Measurements from ENCODE around the gene KCNIP4. TPM values are rescaled to one million over a fixed set of nuclear protein-coding genes. Genes with fewer than 3 reads are reported as not detected.

The KCNIP4 gene
- total and polyA plus RNA-seq, 2 of the 8 experiments (the other 6 are each of a cell fraction or from before 2014, with no cell fraction given) = 0.06 TPM; not detected in 1

DNA sequence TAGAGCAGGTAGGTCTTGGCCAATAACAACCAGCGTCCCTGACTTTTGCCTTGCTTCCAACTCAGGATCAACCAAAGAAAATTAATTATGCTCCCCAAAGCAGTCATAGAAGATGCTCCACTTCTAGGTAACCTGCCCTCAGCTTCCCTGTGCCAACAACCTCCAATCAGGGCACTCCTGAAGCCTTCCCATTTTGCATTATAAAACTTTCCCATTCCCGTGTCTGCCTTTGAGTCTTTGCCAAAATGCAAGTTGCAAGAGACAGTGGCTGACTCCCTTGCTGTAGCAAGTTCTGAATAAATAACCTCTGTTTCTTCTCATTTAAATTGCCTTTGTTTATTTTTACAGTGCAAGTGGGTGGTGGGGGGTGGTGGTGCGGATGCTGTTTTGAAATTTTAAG lies 830.3 kb downstream of the KCNIP4 start:
- H3K79me1 ChIP-seq (ENCODE audit: low read depth, low read length) = no peaks in the 10 kb centered on the region
- H2BK20ac ChIP-seq (ENCODE audit: low read length) = no peak overlapping the region
- H3K23ac ChIP-seq (ENCODE audit: insufficient read length) = no peak overlapping the region
- POLR2A ChIA-PET (ENCODE audit: partially characterized antibody) = no interaction called here
- H3K27ac ChIP-seq (ENCODE audit: low read depth, low read length) = no peak overlapping the region
- no peak overlapping the region for H2BK120ac ChIP-seq (replicated peaks; ENCODE audit: low read depth, low read length)
- no peak overlapping the region for H4K5ac ChIP-seq (ENCODE audit: insufficient read length, low read depth, low read length)
- no peak overlapping the region for H4K8ac ChIP-seq (ENCODE audit: extremely low read depth, insufficient read depth, low read length)
- H2BK15ac ChIP-seq (ENCODE audit: low read length) = no peak overlapping the region
- H4K91ac ChIP-seq (replicated peaks; ENCODE audit: insufficient read length, low read length) = no peak overlapping the region
- H3K23me2 ChIP-seq (ENCODE audit: low read depth, low read length) = no peaks in the 10 kb centered on the region
- H3K9ac ChIP-seq (replicated peaks in 1 of 4; ENCODE audit: extremely low read depth in 1 of 4, low read depth in 3 of 4, low read length in 3 of 4) = no peak overlapping the region
- H2BK12ac ChIP-seq (ENCODE audit: low read depth, low read length) = no peak overlapping the region
- no peak overlapping the region for H3K14ac ChIP-seq (ENCODE audit: insufficient read length)
- peak overlapping the region; percentile 5; a peak in 1 of 4 replicates for H3K4me2 ChIP-seq (ENCODE audit: insufficient read depth in 1 of 2, low read depth in 2 of 2, low read length in 2 of 2)
- H3K4me1 ChIP-seq (replicated peaks in 1 of 4; ENCODE audit: control insufficient read depth in 3 of 4, insufficient read depth in 4 of 4, low read length in 3 of 4) = peaks cover 0 to 9% (median 4%) of the 10 kb centered on the region in 4 experiments; a peak in 4 of 7 replicates
- no peaks in the 10 kb centered on the region for H3K27me3 ChIP-seq (replicated peaks in 1 of 4; ENCODE audit: control insufficient read depth in 3 of 4, extremely low read depth in 1 of 4, insufficient read depth in 3 of 4, low read length in 3 of 4)
- 68% methylated on average over 3 of the region's 3 CpGs; no CpG with 5 or more reads in 1 of the 2 experiments for WGBS, 2 experiments (ENCODE audit: extremely low coverage in 1 of 2, insufficient coverage in 1 of 2, insufficient read length in 1 of 2, insufficient replicate concordance in 2 of 2, low coverage in 1 of 2, low lambda C conversion rate in 2 of 2, missing lambda C conversion rate in 1 of 2)
- H4K20me1 ChIP-seq (replicated peaks in 1 of 2; ENCODE audit: control insufficient read depth in 1 of 2, insufficient read depth in 2 of 2, low read length in 2 of 2) = no peaks in the 10 kb centered on the region
- H3K9me3 ChIP-seq (ENCODE audit: insufficient read depth in 2 of 2, low read depth in 1 of 2, low read length in 1 of 2) = no peaks in the 10 kb centered on the region; a peak in 1 of 4 replicates
- FAIRE-seq = no peak
- H3K18ac ChIP-seq (ENCODE audit: extremely low read depth, low read length) = no peak overlapping the region
- CTCF ChIA-PET (ENCODE audit: partially characterized antibody) = interaction anchor here (1.3 to 1.7 kb wide), 2 partner anchors 67 to 344 kb away, joined by 3 read pairs; no protein-coding TSS in a partner anchor
- no peaks in the 10 kb centered on the region for H3K36me3 ChIP-seq (ENCODE audit: control insufficient read depth in 2 of 4, insufficient read depth in 4 of 4, low read length in 3 of 4)
- no peak overlapping the region for H3K4ac ChIP-seq (replicated peaks; ENCODE audit: insufficient read length, low read depth, low read length)
- H2BK5ac ChIP-seq (ENCODE audit: low read depth, low read length) = no peak overlapping the region
- H2AK5ac ChIP-seq (ENCODE audit: low read depth, low read length) = no peak overlapping the region
- no peak overlapping the region for H3K56ac ChIP-seq (replicated peaks; ENCODE audit: insufficient read length, low read depth, low read length)
- no peaks in the 10 kb centered on the region for H3K79me2 ChIP-seq (ENCODE audit: control insufficient read depth in 1 of 2, insufficient read depth in 2 of 2, low read length in 2 of 2)
- no peak overlapping the region for H3K4me3 ChIP-seq (ENCODE audit: extremely low read depth in 1 of 4, insufficient read depth in 2 of 4, low read depth in 3 of 4, low read length in 4 of 4)
- H2AFZ ChIP-seq (ENCODE audit: low read length) = peak overlapping the region; percentile 36
- TF ChIP-seq KDM5A (IDR thresholded peaks at IDR 0.05; ENCODE audit: low read length) (no peak), SAP30 (IDR thresholded peaks at IDR 0.05; ENCODE audit: insufficient read depth, insufficient replicate concordance, low read length) (no peak), BRCA1 (IDR thresholded peaks at IDR 0.05; ENCODE audit: low read depth, low read length) (no peak), MAFK (IDR thresholded peaks at IDR 0.05; ENCODE audit: low read depth, low read length) (no peak), CREB1 (IDR thresholded peaks at IDR 0.05) (no peak), CEBPB (IDR thresholded peaks at IDR 0.05; ENCODE audit: low read depth, low read length) (no peak), NRF1 (IDR thresholded peaks at IDR 0.05; ENCODE audit: low read depth, low read length) (no peak), SIX5 (IDR thresholded peaks at IDR 0.05; ENCODE audit: low read depth, low read length) (no peak)
- TF ChIP-seq, protein P1, sequence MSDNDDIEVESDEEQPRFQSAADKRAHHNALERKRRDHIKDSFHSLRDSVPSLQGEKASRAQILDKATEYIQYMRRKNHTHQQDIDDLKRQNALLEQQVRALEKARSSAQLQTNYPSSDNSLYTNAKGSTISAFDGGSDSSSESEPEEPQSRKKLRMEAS (IDR thresholded peaks at IDR 0.05) = no peak
- no peak for DNase-seq (ENCODE audit: low read depth in 1 of 2, low spot score in 2 of 2)

Data from H1 (cell line).